RKO (cell line): ENCODE data around the gene PHYHD1.
"Not testable (repeated sequence)": the region's sequence is repeated elsewhere in the genome, so short reads cannot be mapped to it uniquely, and the experiment has no call there.

Experiments
- DNase-seq: peaks from one replicate; pipeline ENCODE4 v3.0.0-alpha.2; 2016; ENCODE audit warnings: low spot score

Gene PHYHD1

DNA sequence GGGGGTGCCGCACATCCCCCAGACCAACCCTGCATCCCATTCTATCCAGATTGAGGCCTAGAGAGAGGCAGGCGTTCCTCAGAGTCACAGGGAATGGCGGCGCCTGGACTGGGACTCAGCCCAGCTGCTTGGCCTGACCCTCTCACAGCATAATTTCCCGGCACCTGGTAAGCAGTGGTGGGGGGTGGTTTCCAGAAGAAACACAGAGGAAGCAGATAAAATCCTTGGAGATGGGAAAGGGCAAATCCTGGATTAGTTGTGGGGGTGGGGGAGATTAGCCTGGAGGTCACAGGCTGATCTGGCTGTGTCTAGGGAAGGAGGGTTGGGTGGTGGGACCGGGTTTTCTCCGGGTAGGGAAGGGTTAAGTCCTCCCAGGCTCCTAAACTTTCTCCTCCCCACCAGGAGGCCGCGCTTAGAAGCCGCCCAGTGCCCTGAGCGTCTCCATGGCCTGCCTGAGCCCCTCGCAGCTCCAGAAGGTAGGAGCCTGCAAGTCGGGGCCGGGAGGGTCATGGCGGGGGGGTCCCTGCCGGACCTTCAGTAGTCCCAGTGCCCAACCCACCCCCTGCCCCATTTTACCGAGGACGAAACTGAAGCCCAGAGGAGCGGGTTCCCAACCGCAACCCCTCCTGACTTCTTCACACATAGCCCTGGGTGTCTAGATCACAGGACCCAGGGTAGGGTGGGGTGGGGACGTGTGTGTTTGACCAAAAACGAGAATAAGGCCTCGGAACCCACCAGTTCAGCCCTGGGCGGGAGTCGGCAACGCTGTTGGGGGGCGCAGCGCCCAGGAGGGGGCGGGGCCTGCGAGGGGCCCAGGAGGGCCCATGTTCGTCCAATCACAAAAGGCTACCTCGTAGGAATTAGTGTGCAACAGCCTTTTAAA lies 1.3 kb downstream of the PHYHD1 start:
- no peak for DNase-seq

DNA sequence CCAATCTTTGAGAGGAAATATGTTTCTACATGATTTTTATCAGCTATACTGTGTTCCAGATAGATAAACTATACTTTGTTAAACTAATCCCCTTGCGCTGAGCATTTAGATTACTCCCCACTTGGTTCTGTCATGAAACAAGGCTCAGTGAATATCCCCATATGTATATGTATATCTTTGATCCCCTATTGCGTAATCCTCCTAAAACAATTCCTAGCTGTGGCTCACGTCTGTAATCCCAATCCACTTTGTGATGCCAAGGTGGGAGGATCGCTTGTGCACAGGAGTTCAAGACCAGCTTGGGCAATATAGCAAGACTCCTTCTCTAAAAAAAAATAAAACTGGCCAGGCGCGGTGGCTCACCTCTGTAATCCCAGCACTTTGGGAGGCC lies 2.7 kb downstream of the PHYHD1 start:
- no peak for DNase-seq

DNA sequence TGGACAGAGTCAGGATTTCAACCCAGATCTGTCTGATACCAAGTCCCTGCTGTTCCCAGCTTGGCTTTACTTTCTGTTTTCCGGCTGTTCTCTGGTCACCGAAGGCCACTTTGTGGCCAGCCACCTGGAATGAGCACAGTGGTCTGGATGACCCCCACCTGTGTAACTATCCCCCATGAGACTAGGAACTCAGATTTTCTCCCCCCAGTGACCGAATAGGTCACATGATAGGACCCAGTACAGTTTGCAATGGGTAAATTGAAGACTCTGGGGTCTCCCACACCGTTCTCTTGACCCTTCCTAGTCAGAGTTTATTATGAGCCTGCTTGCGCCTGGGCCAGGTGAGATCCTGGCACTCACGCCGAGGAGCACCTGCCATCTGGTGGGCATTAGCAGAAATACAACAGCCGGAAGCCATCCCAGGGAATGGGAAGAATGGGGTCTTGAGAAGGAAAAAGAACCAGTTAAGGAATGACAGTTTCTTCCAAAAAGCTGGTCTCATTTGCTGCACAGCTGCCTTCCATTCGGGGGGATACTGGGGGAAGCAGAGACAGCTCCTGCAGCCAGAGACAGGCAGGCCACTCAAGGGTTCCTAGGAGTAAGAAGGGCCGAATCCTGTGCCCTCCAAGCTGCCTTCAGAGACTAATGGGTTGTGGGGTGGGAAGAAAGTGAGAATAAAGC lies 7.1 kb downstream of the PHYHD1 start:
- DNase-seq, result peak; percentile 70

DNA sequence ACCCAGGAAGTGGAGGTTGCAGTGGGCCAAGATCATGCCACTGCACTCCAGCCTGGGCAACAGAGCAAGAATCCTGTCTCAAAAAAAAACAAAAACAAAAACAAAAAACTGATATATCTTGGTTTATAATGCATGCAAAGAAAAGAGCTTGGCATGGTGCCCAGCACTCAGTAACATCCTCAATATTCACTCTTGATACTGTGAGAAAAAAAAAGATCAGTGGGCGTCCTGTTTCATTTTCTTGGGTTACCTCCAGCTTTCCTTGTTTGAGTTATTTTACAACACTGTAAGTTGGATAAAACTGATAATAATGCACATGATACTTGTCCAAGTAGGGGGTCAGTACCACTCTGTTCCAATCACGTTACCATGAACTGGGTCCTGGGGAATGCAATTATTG lies 7.8 kb downstream of the PHYHD1 start:
- no peak for DNase-seq

DNA sequence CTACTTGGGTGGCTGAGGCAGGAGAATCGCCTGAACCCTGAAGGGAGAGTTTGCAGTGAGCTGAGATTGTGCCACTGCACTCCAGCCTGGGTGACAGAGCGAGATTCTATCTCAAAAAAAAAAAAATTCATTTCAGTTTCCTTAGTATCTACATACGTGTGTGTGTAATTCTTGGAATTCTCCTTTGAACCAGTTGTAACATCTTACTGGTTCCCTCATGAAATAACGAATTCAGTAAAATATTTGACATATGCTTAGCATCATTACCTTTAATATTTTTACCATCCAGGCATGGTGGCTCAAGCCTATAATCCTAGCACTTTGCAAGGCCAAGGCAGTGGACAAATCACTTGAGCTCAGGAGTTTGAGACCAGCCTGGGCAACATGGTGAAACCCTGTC lies 8.8 kb downstream of the PHYHD1 start:
- DNase-seq, result no peak

DNA sequence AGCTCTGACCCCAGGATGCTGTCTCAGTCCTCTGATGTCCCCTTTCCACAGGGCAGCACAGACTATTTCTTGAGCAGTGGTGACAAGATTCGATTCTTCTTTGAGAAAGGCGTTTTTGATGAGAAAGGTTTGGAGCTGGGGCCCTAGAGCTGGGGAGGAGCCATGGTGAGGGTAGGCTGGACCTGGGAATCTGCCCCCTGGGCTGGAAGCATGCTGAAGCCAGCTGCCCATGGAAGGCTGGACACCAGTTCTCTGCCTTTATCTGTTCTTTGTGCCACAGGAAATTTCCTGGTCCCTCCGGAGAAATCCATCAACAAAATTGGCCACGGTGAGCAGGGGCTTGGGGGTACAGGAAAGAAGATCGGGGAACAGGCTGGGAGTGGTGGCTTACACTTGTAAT lies 12.9 kb downstream of the PHYHD1 start:
- DNase-seq, result no peak

DNA sequence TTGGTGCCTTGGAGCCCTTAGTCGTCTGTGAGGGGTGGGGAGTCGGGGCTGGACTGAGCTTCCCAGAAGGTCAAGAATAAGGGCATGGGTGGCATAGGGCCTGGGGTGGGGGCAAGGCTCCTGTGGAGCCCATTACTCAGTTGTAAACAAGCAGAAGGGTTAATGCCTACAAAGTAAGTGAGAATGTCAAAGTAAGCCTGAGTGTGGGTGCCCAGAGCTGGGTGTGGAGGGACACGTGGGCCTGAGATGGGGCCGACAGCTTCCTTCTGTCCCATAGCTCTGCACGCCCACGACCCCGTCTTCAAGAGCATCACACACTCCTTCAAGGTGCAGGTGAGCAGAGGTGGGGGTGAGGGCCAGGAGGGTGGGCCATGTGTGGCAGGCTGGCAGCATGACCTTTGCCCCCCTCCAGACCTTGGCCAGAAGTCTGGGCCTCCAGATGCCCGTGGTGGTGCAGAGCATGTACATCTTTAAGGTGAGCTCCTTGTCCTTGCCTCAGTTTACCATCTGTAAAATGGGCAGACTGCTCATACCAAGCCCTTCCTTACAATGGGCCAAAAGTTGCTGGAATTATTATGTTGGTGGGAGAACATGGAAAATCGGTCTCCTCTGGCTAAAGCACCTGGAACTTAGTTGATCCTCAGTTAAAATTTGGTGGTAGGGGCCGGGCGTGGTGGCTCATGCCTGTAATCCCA lies 15.5 kb downstream of the PHYHD1 start:
- no peak for DNase-seq

DNA sequence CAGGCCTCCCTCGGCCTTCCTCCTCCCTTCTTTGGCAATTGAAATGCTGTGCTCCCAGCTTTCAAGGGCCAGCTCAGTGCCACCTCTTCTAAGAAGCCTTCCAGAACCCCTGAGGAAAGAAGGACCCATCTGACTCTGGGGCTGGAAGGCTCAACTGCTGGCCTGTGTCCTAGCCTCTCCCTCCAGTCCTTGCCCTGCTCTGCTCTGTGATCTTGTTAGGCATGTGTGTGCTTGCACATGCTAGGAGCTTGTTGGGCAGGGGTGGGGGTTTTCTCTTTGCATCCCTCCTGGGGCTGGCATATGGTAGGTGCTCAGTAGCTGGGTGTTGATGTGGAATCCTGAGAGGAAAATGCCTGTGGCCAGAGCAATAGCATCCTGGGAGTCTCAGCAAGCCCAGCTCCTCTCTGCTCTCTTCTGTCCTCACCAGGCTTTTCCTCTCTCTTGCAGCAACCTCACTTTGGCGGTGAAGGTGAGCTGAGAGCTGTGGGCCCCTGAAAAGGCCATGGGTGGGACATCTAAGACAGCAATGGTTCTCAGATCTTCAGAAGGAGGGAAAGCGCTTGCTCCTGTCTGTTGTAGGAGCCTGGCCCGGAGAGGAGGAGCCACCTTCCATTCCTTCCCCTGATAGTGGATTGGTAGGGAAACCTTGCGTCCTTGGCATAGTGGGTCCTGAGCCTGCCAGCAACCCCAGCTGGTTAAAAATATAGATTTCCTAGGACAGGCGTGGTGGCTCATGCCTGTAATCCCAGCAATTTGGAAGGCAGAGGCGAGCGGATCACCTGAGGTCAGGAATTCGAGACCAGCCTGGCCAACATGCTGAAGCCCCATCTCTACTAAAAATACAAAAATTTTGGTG lies 16.8 kb downstream of the PHYHD1 start:
- DNase-seq, result no peak

DNA sequence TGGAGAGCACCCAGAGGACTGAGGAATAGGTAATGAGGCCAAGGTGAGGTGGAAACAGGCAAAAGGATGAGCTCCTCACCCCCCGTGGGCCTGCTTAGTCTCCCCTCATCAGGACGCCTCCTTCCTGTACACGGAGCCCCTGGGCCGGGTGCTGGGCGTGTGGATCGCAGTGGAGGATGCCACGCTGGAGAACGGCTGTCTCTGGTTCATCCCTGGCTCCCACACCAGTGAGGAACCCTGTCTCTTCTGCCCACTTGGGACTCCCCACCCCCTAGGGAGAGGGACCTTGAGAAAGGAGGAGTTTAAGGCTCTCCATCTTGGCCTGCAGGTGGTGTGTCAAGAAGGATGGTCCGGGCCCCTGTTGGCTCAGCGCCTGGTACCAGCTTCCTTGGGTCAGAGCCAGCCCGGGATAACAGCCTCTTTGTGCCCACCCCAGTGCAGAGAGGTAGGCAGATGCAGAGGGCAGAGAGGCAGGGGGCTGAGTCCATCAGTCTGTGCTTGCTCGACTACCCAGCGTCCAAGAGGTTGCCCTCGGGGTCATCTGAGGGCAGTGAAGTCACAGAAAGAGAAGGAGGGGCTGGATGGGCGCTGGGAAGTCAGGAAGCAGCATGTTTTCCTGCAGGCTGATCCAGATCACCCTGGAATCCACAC lies 19.6 kb downstream of the PHYHD1 start:
- DNase-seq, result no peak

DNA sequence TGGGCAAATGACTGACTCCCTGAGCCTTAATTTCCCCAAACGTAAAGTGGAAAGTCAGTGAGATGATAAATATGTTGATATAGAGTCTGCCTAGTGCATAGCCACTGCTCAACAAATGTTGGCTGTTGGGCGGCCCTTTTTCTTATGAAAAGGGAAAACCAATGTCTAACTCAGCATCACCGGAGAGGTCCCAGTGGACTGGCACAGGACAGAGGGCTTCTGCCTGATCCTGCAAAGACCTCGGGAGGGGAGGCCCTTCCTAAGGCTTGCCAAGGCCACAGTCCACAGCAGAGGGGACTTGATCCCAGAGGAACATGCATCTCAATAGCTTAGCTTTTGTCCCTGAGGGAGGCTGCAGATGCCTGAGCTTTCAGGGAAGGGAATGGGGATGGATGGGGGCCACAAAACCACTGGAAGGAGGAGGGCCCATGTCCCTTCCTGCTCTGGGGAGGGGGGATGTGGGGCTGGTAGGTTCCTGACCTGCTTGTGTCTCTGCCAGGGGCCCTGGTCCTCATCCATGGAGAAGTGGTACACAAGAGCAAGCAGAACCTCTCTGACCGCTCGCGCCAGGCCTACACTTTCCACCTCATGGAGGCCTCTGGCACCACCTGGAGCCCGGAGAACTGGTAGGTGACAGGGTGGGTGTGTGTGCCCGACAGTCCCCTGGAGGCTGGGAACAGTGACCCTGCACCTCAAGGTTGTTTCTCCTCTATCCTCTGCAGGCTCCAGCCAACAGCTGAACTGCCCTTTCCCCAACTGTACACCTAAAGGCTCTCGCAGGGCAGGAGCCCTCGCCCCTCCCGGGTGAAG lies 20.4 kb downstream of the PHYHD1 start:
- no peak for DNase-seq

DNA sequence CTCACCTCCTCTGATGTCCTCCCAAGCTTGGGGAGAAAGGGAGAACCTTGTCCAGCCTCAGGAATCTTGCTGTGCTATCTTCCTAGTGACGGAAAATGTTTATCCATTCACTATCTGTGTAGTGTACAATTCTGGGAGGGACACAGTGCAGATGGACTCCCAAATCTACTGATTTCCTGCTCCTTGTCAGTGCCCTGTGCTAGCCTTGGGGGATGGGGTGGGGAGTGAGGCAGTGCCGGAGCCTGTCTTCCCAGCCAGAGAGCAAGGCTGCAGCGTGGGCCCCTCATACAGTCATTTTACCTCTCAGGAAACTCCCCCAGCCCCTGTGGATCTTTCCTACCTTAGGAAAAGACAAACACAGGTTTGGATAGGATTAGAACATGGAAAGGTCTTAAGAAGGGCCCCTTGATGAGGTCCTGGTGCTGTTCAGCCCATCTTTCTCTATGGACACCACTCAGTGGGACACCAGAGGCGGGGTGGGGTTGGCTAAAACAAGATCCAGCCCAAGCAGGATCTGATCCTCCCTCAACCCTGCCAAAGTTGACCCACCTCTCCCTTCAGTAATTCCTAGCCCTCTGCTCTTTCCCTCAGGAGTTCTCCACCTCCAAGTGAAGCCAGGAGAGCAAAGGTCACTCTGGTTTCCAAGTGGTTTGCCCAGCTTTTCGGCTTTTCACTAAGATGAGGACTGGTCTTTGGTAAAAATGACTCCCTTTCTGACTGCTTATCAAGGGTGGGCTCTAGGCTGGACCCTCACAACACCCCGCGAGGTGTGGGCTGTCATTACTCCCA lies 23.2 kb downstream of the PHYHD1 start:
- DNase-seq, result no peak

DNA sequence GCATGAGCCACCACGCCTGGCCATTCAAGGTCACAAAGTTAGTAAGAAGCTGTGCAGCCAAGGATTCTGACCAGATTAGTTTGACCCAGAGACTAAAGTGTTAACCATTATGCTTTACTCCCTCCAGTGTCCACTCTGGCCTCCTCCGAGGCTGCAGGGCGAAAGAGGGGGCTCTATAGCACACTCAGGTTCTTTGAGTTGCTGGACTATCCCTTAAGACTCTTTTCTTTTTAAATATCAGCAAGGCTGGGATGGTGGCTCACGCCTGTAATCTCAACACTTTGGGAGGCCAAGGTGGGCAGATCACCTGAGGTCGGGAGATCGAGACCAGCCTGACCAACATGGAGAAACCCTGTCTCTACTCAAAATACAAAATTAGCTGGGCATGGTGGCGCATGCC lies 24.2 kb downstream of the PHYHD1 start:
- not testable (repeated sequence) for DNase-seq

DNA sequence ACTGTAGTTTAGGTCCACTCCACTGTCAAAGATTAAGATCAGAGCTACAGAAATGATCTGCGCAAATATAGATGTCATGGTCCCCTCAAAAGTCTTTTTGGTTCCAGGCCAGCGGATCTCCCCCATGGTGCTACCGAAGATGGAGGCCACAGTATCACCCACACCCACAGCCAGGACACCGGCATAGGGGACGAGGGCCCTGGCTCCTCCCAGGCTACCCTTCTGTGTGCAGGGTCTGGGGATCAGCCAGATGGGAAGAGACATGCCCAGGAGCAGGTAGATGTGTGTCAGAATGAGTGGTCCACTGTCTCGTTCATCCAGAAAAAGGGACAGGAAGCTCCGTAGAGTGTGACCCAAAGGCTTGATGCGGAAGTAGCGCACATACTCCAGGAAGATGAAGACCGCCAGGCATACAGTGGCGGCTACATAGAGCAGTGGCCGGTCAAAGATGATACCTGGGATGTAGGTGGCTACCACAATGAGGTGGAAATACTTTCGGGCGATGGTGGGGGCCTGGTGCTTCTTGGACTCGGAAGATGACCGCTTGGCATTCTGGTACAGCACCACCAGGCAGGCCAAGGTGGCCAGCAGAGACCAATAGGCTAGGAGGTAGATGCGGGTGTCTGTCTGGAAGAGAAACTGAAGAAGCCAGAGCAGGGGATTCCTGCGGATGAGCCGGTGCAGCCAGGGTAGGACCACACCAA lies 25.2 kb downstream of the PHYHD1 start:
- no peak for DNase-seq

DNA sequence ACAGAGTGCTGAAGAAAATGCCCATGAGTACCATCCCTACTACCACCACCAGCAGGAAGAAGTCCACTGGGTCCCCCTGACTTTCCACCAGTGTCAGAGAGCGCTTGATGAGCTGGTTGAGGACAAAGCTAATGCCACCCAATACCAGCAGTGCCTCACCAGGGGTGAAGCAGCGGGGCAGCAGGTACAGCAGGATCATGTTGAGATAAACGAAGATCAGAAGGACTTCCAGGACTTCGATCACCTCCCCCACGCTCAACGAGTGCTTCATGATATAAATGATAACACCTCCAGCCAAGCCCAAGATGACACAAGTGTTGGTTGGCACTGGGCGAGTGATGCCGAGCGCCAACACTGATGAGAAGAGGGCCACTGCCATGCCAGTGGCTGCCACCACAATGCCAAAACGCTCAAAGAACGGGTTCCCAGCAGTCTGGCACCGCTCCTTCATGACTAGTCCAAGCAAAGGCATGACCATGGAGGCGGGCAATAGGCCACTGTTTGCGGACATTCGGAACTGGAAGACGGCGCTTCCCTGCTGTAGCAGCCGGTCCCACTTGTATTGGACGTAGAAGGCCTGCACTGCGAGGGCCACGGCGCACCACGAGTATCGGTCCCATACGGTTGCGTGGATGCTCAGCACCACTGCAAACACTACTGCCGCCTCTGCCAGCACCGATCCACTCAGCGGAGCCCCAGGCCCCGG lies 25.9 kb downstream of the PHYHD1 start:
- DNase-seq, result peak; percentile 56

DNA sequence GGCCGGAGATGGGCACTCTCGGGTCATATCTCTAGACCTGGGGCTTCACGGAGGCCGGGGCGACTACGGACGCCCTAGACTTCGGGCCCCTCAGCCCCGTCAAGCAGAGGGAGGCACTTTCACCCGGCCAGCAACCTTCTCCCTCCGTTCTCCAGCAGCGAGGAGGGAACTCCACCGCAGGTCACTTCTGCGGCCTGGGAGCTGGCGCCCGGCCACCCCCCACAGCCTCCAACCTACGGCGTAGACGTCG lies 26.4 kb downstream of the PHYHD1 start:
- no peak for DNase-seq

DNA sequence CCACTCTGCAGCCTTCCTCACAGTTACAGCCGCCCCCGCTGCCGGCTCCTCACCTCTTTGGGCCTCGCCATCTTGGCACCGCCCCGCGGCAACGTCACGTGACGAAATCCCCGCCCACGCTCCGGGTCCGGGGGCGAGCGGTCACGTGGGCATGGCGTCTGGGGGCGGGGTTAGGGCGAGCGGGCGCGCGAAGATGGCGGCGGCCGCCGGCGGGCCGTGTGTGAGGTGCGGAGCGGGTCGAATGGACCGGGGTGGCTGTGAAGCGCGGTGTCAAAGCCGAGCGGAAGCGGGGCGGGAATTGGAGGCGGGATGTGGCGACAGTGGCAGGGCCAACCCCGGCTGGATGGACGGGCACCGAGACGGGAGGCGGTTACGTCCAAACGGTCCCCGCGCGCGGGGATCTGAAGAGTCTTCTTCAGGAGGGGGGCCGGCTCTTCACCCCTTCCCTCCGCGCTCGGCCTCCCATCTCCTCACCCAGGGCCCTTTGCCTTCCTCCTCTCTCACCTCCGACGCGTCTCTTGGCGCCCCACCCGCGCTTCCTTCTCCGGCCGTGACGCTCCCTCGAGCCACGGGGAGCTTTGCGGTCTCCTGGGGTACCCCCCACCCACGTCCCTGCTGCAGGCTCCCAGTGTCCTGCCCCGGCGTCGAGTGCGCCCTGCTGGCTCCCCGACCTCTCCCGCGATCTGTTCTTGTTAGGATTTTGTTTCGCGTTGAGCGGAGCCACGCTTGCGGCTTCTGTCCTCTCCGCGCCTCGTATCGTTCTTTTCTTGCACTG lies 26.9 kb downstream of the PHYHD1 start, which contains the start of the genes DOLK and NUP188:
TSS of gene DOLK (minus strand) at position 77 of the 775 bp plus-strand sequence. CDS start 300 bp downstream, outside the sequence.
TSS of gene NUP188 (plus strand) at position 173 of the 775 bp plus-strand sequence. CDS start at position 194, 21 bp downstream.
- peak; percentile 97 for DNase-seq

DNA sequence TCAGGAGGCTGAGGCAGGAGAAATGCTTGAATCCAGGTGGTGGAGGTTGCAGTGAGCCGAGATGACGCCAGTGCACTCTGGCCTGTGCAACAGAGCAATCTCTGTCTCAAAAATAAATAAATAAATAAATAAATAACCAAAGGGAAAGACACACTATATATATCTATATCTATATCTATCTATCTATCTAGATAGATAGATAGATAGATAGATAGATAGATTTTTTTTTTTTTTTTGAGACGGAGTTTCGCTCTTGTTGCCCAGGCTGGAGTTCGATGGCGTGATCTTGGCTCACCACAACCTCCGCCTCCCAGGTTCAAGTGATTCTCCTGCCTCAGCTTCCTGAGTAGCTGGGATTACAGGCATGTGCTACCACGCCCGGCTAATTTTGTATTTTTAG lies 40.6 kb downstream of the PHYHD1 start:
- DNase-seq, result not testable (repeated sequence)

DNA sequence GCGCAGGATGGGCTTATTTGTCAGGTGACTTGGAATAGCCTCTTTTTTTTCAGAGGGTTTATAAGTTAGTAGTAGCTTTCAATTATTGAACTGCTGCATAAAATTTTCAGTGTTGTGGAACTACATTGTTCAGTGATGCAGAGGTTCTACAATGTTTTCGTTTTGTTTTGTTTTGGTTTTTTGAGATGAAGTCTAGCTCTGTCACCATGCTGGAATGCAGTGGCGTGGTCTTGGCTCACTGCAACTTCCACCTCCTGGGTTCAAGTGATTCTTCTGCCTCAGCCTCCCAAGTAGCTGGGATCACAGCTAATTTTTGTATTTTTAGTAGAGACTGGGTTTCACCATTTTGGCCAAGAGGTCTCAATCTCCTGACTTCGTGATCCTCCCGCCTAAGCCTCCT lies 48.7 kb downstream of the PHYHD1 start:
- DNase-seq, result no peak
